Measurements from ENCODE around the gene SELP. TPM values are rescaled to one million over a fixed set of nuclear protein-coding genes. Genes with fewer than 3 reads are reported as not detected.

SELP gene
- total and polyA plus RNA-seq, 9 of the 15 experiments (the other 6 are each of a cell fraction or from before 2014, with no cell fraction given) = not detected

- Histone ChIP-seq H3K79me2 (ENCODE audit: control insufficient read depth, insufficient read depth, low read length) (no peaks in the 10 kb centered on the region), H3K4me3 (no peak overlapping the region), H3K9me1 (ENCODE audit: control insufficient read depth, insufficient read depth, low read length) (no peaks in the 10 kb centered on the region), H3K4me1 (replicated peaks in 1 of 2; ENCODE audit: control insufficient read depth in 2 of 2, insufficient read depth in 2 of 2, low read length in 2 of 2) (no peaks in the 10 kb centered on the region), H3K9ac (ENCODE audit: insufficient read depth in 1 of 2, low read depth in 2 of 2, low read length in 2 of 2) (no peak overlapping the region), H2AFZ (ENCODE audit: low read depth, low read length) (no peak overlapping the region), H3K9me3 (replicated peaks; ENCODE audit: control insufficient read depth, insufficient read depth, low read depth, low read length) (no peaks in the 10 kb centered on the region), H3K36me3 (ENCODE audit: control insufficient read depth, insufficient read depth, low read length) (no peaks in the 10 kb centered on the region), H3K27ac (ENCODE audit: extremely low read depth, low read depth, low read length) (no peak overlapping the region), H3K27me3 (ENCODE audit: control insufficient read depth in 2 of 2, insufficient read depth in 2 of 2, low read length in 2 of 2) (no peaks in the 10 kb centered on the region; a peak in 1 of 5 replicates), H4K20me1 (replicated peaks; ENCODE audit: control insufficient read depth, insufficient read depth, low read length) (no peaks in the 10 kb centered on the region), H3K4me2 (ENCODE audit: insufficient read depth, low read length) (no peak overlapping the region)
- in situ Hi-C loops (cut with MboI) = no loop called here
- intact Hi-C loops (cut with micrococcal nuclease) = no loop called here
- ChIA-PET CTCF (ENCODE audit: low intra/inter-chr PET ratio) (no interaction called here), POLR2A (no interaction called here)
- FAIRE-seq (no peak), ATAC-seq (no peak), DNase-seq (ENCODE audit: extremely low read depth in 1 of 4, low spot score in 3 of 4) (no peak)
- no TSS peak for BruUV-seq (replicated peaks)
- TF ChIP-seq MAFF (IDR thresholded peaks at IDR 0.05; ENCODE audit: low read length) (peak; percentile 77), ZNF316 (IDR thresholded peaks at IDR 0.05) (peak; percentile 87), MCM2 (IDR thresholded peaks at IDR 0.05; ENCODE audit: low read depth) (no peak), TSC22D4 (tag; IDR thresholded peaks at IDR 0.05) (no peak), C11orf30 (IDR thresholded peaks at IDR 0.05; ENCODE audit: low read depth) (peak; percentile 83), NR2C1 (IDR thresholded peaks at IDR 0.05) (no peak), NR2C1 (tag; IDR thresholded peaks at IDR 0.05) (no peak), MAFG (tag; conservative IDR thresholded peaks at IDR 0.05) (peak; percentile 80), MAFK (IDR thresholded peaks at IDR 0.05; ENCODE audit: low read length) (peak; percentile 67)
- 0% methylated on average over 3 of the region's 3 CpGs for WGBS (ENCODE audit: insufficient coverage, low coverage, missing lambda C conversion rate)
Observed at GRCh38 chr1:169644297-169644696, 14.4 kb upstream of the SELP start.

DNA sequence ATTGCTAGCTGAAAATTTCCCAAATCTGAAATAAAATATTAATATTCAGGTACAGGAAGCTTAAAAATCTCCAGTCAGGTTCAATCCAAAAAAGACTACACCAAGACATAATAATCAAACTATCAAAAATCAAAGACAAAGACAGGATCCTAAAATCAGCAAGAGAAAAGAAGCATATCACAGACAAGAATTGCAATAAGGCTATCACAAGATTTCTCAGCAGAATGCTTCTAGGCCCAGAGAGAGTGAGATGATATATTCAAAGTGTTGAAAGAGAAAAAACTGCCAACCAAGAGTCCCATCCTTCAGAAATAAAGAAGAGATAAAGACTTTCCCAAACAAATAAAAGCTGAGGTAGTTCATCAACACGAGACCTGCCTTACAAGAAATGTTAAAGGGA, 5.0 kb upstream of the SELP start:
- CTCF ChIA-PET (ENCODE audit: low intra/inter-chr PET ratio) = no interaction called here
- Histone ChIP-seq H4K20me1 (replicated peaks; ENCODE audit: control insufficient read depth, insufficient read depth, low read length) (no peaks in the 10 kb centered on the region), H3K27ac (ENCODE audit: extremely low read depth, low read depth, low read length) (no peak overlapping the region), H3K9ac (ENCODE audit: insufficient read depth in 1 of 2, low read depth in 2 of 2, low read length in 2 of 2) (no peak overlapping the region), H3K4me2 (ENCODE audit: insufficient read depth, low read length) (no peak overlapping the region), H3K4me3 (no peak overlapping the region), H3K27me3 (ENCODE audit: control insufficient read depth in 2 of 2, insufficient read depth in 2 of 2, low read length in 2 of 2) (no peaks in the 10 kb centered on the region), H3K79me2 (ENCODE audit: control insufficient read depth, insufficient read depth, low read length) (no peaks in the 10 kb centered on the region), H3K9me1 (ENCODE audit: control insufficient read depth, insufficient read depth, low read length) (no peaks in the 10 kb centered on the region), H3K36me3 (ENCODE audit: control insufficient read depth, insufficient read depth, low read length) (no peaks in the 10 kb centered on the region), H2AFZ (ENCODE audit: low read depth, low read length) (no peak overlapping the region), H3K4me1 (replicated peaks in 1 of 2; ENCODE audit: control insufficient read depth in 2 of 2, insufficient read depth in 2 of 2, low read length in 2 of 2) (no peaks in the 10 kb centered on the region), H3K9me3 (replicated peaks; ENCODE audit: control insufficient read depth, insufficient read depth, low read depth, low read length) (no peaks in the 10 kb centered on the region; the same call in 1 of the 2 replicates)
- intact Hi-C loops (cut with micrococcal nuclease) (no loop called here), in situ Hi-C loops (cut with MboI) (no loop called here)
- TF ChIP-seq NCOA4 (IDR thresholded peaks at IDR 0.05; ENCODE audit: partially characterized antibody) (no peak), PHTF2 (CRISPR knock-in tag; IDR thresholded peaks at IDR 0.05) (no peak), TRIM28 (IDR thresholded peaks at IDR 0.05) (peak; percentile 41; the same call in 1 of the 2 replicates), CBX5 (IDR thresholded peaks at IDR 0.05; ENCODE audit: borderline replicate concordance, low read depth) (peak; percentile 69; the same call in 1 of the 2 replicates), RUNX1 (IDR thresholded peaks at IDR 0.05; ENCODE audit: low read depth) (no peak), ZNF780A (CRISPR knock-in tag; IDR thresholded peaks at IDR 0.05) (no peak), FOXM1 (IDR thresholded peaks at IDR 0.05; ENCODE audit: low read depth) (no peak), FOXM1 (CRISPR knock-in tag; IDR thresholded peaks at IDR 0.05; ENCODE audit: low read depth) (no peak), RAD51 (IDR thresholded peaks at IDR 0.05; ENCODE audit: borderline replicate concordance, low read depth) (no peak), ZNF57 (CRISPR knock-in tag; IDR thresholded peaks at IDR 0.05) (no peak)
- TF ChIP-seq, protein P1, sequence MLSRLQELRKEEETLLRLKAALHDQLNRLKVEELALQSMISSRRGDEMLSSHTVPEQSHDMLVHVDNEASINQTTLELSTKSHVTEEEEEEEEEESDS (CRISPR knock-in tag; IDR thresholded peaks at IDR 0.05) = no peak
- ATAC-seq = no peak
- no TSS peak for BruUV-seq (replicated peaks)
- POLR2A ChIA-PET = interaction anchor here (0.6 kb wide), 2 partner anchors 442 to 899 kb away, joined by 3 read pairs; no protein-coding TSS in a partner anchor
- 0% methylated on average over 1 of the region's 1 CpG for WGBS (ENCODE audit: insufficient coverage, low coverage, missing lambda C conversion rate)
- no peak for FAIRE-seq
- no peak for DNase-seq (ENCODE audit: extremely low read depth in 1 of 4, low spot score in 3 of 4)

Data from K562 (cell line).